GM23338 (cell line): ENCODE results near the gene RNF220. TPM values are rescaled to one million over a fixed set of nuclear protein-coding genes. Genes with fewer than 3 reads are reported as not detected.
A peak's percentile ranks its signal among the peaks of the same experiment; 100 is the strongest.

ENCODE experiments used
- ATAC-seq: fragments of 200-7000 bp; cut with Tn5 transposase; 3 replicates; pipeline ENCODE4 v1.9.1; 2020
- DNase-seq: peaks from one replicate; pipeline ENCODE4 v3.0.0-alpha.2; 2015; ENCODE audit warnings: low spot score
- H2AFZ ChIP-seq: fragments of 200-600 bp; sonication (generic); 2 replicates; pipeline ENCODE4 v1.8.0; 2016; ENCODE audit warnings: antibody characterized with exemption, mild to moderate bottlenecking, moderate library complexity
- H3F3A ChIP-seq: fragments of 200-600 bp; sonication (generic); replicated peaks from 2 replicates; pipeline ENCODE4 v1.8.0; 2017; ENCODE audit warnings: antibody characterized with exemption, mixed run types, low read depth
- H3K27ac ChIP-seq: fragments of 200-600 bp; sonication (generic); 2 replicates; pipeline ENCODE4 v1.6.1; 2016; ENCODE audit warnings: low read depth
- H3K27me3 ChIP-seq: fragments of 200-600 bp; sonication (generic); 2 replicates; pipeline ENCODE4 v1.8.0; 2016; ENCODE audit warnings: mild to moderate bottlenecking, mixed run types, moderate library complexity; ENCODE audit not compliant: insufficient read depth
- H3K36me3 ChIP-seq: fragments of 200-600 bp; sonication (generic); 2 replicates; pipeline ENCODE4 v1.8.0; 2016; ENCODE audit warnings: mild to moderate bottlenecking; ENCODE audit not compliant: insufficient read depth
- H3K4me1 ChIP-seq: fragments of 200-600 bp; sonication (generic); 2 replicates; pipeline ENCODE4 v1.8.0; 2016; ENCODE audit warnings: mild to moderate bottlenecking, moderate library complexity; ENCODE audit not compliant: insufficient read depth
- H3K4me2 ChIP-seq: fragments of 200-600 bp; sonication (generic); 2 replicates; pipeline ENCODE4 v1.7.1; 2017; ENCODE audit warnings: mixed run types
- H3K4me3 ChIP-seq: fragments of 200-600 bp; sonication (generic); 2 replicates; pipeline ENCODE4 v1.6.1; 2016; ENCODE audit warnings: mixed run types
- H3K79me2 ChIP-seq: fragments of 200-600 bp; sonication (generic); replicated peaks from 2 replicates; pipeline ENCODE4 v1.8.0; 2017; ENCODE audit warnings: mild to moderate bottlenecking; ENCODE audit not compliant: insufficient read depth
- H3K9me2 ChIP-seq: fragments of 200-600 bp; sonication (generic); 2 replicates; pipeline ENCODE4 v1.8.0; 2017; ENCODE audit not compliant: insufficient read depth
- H4K20me1 ChIP-seq: fragments of 200-600 bp; sonication (generic); replicated peaks from 2 replicates; pipeline ENCODE4 v1.8.0; 2017; ENCODE audit warnings: mild to moderate bottlenecking; ENCODE audit not compliant: insufficient read depth
- H3K27ac Mint-ChIP-seq: 2 replicates; pipeline ENCODE4 v1.8.0; 2020; ENCODE audit warnings: inconsistent platforms, mild to moderate bottlenecking, moderate library complexity, mixed read lengths
- H3K27me3 Mint-ChIP-seq: 3 replicates; pipeline ENCODE4 v1.8.0; 2022; ENCODE audit warnings: low read depth, mild to moderate bottlenecking, moderate library complexity, mixed read lengths, inconsistent platforms; ENCODE audit not compliant: insufficient read depth, poor library complexity
- H3K36me3 Mint-ChIP-seq: 3 replicates; pipeline ENCODE4 v1.8.0; 2021; ENCODE audit warnings: low read depth, mild to moderate bottlenecking, inconsistent platforms, moderate library complexity, mixed read lengths
- H3K4me1 Mint-ChIP-seq: 3 replicates; pipeline ENCODE4 v1.8.0; 2020; ENCODE audit warnings: mild to moderate bottlenecking, inconsistent platforms, mixed read lengths
- H3K4me3 Mint-ChIP-seq: 3 replicates; pipeline ENCODE4 v1.8.0; 2021; ENCODE audit warnings: moderate library complexity, mild to moderate bottlenecking, inconsistent platforms, mixed read lengths
- H3K9me3 Mint-ChIP-seq: 3 replicates; pipeline ENCODE4 v1.8.0; 2020; ENCODE audit warnings: moderate library complexity, mild to moderate bottlenecking, inconsistent platforms, mixed read lengths
- CREB1 ChIP-seq: fragments of 250-450 bp; sonication (Bioruptor Pico); IDR thresholded peaks from 2 replicates; pipeline ENCODE4 v1.5.0; 2020; ENCODE audit warnings: low read depth, mild to moderate bottlenecking, moderate library complexity
- CTCF ChIP-seq, 2 experiments: fragments of 200-600 bp in 1 of 2; sonication (generic) in 1 of 2; conservative IDR thresholded peaks; 2 replicates each; pipeline versions ENCODE4 v1.5.1 to v1.6.1; 2016 to 2017; ENCODE audit warnings: antibody characterized with exemption in 2 of 2, low read depth in 2 of 2, mild to moderate bottlenecking in 2 of 2, moderate library complexity in 1 of 2
- ETS1 ChIP-seq: IDR thresholded peaks from 2 replicates; pipeline ENCODE4 v1.6.1; 2016; ENCODE audit warnings: antibody characterized with exemption
- EZH2 ChIP-seq: fragments of 200-600 bp; sonication (generic); IDR thresholded peaks from one replicate; pipeline ENCODE4 v1.8.0; 2017; ENCODE audit warnings: antibody characterized with exemption, mild to moderate bottlenecking, low read depth; ENCODE audit not compliant: unreplicated experiment
- EZH2phosphoT487 ChIP-seq: fragments of 200-600 bp; sonication (generic); IDR thresholded peaks from one replicate; pipeline ENCODE4 v1.8.1; 2018; ENCODE audit warnings: antibody characterized with exemption; ENCODE audit not compliant: unreplicated experiment
- JUNB ChIP-seq: IDR thresholded peaks from one replicate; pipeline ENCODE4 v1.6.1; 2016; ENCODE audit warnings: antibody characterized with exemption; ENCODE audit not compliant: unreplicated experiment
- NANOG ChIP-seq: IDR thresholded peaks from 2 replicates; pipeline ENCODE4 v1.6.1; 2016; ENCODE audit warnings: antibody characterized with exemption, borderline replicate concordance
- POLR2AphosphoS5 ChIP-seq: IDR thresholded peaks from 2 replicates; pipeline ENCODE4 v1.6.1; 2016; ENCODE audit warnings: antibody characterized with exemption, low read depth
- STAT1 ChIP-seq: IDR thresholded peaks from one replicate; pipeline ENCODE4 v1.6.1; 2016; ENCODE audit warnings: antibody characterized with exemption; ENCODE audit not compliant: unreplicated experiment
- ZNF114 ChIP-seq: fragments of 250-450 bp; sonication (Bioruptor Pico); IDR thresholded peaks from 2 replicates; pipeline ENCODE4 v1.5.0; 2020; ENCODE audit warnings: mild to moderate bottlenecking, moderate library complexity
- ZNF331 ChIP-seq: fragments of 250-450 bp; sonication (Bioruptor Pico); IDR thresholded peaks from 2 replicates; pipeline ENCODE4 v1.5.0; 2020; ENCODE audit warnings: low read depth, mild to moderate bottlenecking, moderate library complexity
- ZNF462 ChIP-seq: fragments of 250-450 bp; sonication (Bioruptor Pico); IDR thresholded peaks from 2 replicates; pipeline ENCODE4 v1.5.0; 2020; ENCODE audit warnings: mild to moderate bottlenecking, moderate library complexity
- polyA plus RNA-seq: library from polyadenylated mRNA; unstranded; fragments of >200 nt; fragmentation: Nextera tagmentation; extraction: Ambion mirVana; gene quantifications from 2 replicates; pipeline ENCODE4 v1.2.1, GENCODE V29; 2016
- total RNA-seq: library from RNA; depleted of rRNA; stranded (reverse); fragments of >200 nt; shearing (Covaris generic); gene quantifications from 2 replicates; pipeline ENCODE4 v1.2.3, GENCODE V29; 2014

Gene RNF220
- total and polyA plus RNA-seq, 2 experiments from 2014 or later = 72.8 to 168 TPM

- TF ChIP-seq POLR2AphosphoS5 = no peak
- H2AFZ ChIP-seq = no peak overlapping the region
- Mint-ChIP-seq H3K4me3 (no peak overlapping the region), H3K9me3 (no peaks in the 10 kb centered on the region), H3K4me1 (peaks cover 19% of the 10 kb centered on the region), H3K27ac (no peak overlapping the region), H3K36me3 (no peaks in the 10 kb centered on the region), H3K27me3 (peaks cover 2% of the 10 kb centered on the region)
- H3K9me2 ChIP-seq = peaks cover 11% of the 10 kb centered on the region; the same call in 1 of the 2 replicates
- H3K36me3 ChIP-seq = no peaks in the 10 kb centered on the region
- H3K4me3 ChIP-seq = no peak overlapping the region
- H4K20me1 ChIP-seq = no peaks in the 10 kb centered on the region; the same call in 1 of the 2 replicates
- no peak overlapping the region for H3K4me2 ChIP-seq
- H3K4me1 ChIP-seq = peaks cover 11% of the 10 kb centered on the region
- DNase-seq (no peak), ATAC-seq (no peak)
- no peaks in the 10 kb centered on the region for H3K27me3 ChIP-seq
- H3K27ac ChIP-seq = no peak overlapping the region
- no peaks in the 10 kb centered on the region for H3K79me2 ChIP-seq
- no peaks in the 10 kb centered on the region for H3F3A ChIP-seq
These were observed 176.2 kb downstream of the RNF220 start for GRCh38 chr1:44581205-44581604.

GRCh38 chr1:44584167-44584566 lies 179.1 kb downstream of the RNF220 start:
- 0 out of 2 replicates have a peak, but pooled peaks cover 4% of the 10 kb centered on the region for H3K4me1 ChIP-seq
- H3K9me3 Mint-ChIP-seq = no peaks in the 10 kb centered on the region
- no peak overlapping the region for H3K4me3 ChIP-seq
- H3K4me3 Mint-ChIP-seq = no peak overlapping the region
- no peaks in the 10 kb centered on the region; the same call in 1 of the 2 replicates for H4K20me1 ChIP-seq
- H3K27me3 ChIP-seq = no peaks in the 10 kb centered on the region
- H3K9me2 ChIP-seq = no peaks in the 10 kb centered on the region
- H3K4me1 Mint-ChIP-seq = peaks cover 10% of the 10 kb centered on the region
- peaks cover 2% of the 10 kb centered on the region for H3K27me3 Mint-ChIP-seq
- no peak overlapping the region; the same call in 1 of the 2 replicates for H3K27ac Mint-ChIP-seq
- H3K27ac ChIP-seq = no peak overlapping the region
- DNase-seq (no peak), ATAC-seq (peak; percentile 48)
- H3K36me3 Mint-ChIP-seq = no peaks in the 10 kb centered on the region
- H3K36me3 ChIP-seq = no peaks in the 10 kb centered on the region
- no peaks in the 10 kb centered on the region for H3F3A ChIP-seq
- H3K4me2 ChIP-seq = 0 out of 2 replicates have a peak overlapping the region, but pooled peaks have one; percentile 48
- no peaks in the 10 kb centered on the region for H3K79me2 ChIP-seq
- H2AFZ ChIP-seq = no peak overlapping the region
- TF ChIP-seq ZNF114 (CRISPR knock-in tag) (no peak), POLR2AphosphoS5 (no peak), CREB1 (CRISPR knock-in tag) (no peak), CTCF (conservative IDR thresholded peaks at IDR 0.05; ENCODE audit: low read depth in 2 of 2) (no peak), JUNB (no peak), ZNF331 (CRISPR knock-in tag) (no peak), NANOG (no peak), EZH2 (no peak), EZH2phosphoT487 (no peak), ETS1 (no peak), ZNF462 (no peak), STAT1 (no peak)
